Neural progenitor cell (in vitro differentiated cells): Measurements from ENCODE around the gene ANKFY1. TPM values are rescaled to one million over a fixed set of nuclear protein-coding genes. Genes with fewer than 3 reads are reported as not detected.

Source experiments
- DNase-seq: peaks from one replicate; pipeline ENCODE4 v3.0.0-alpha.2; 2016; ENCODE audit warnings: low spot score
- H2AFZ ChIP-seq: fragments of 200-600 bp; sonication (generic); replicated peaks from 2 replicates; pipeline ENCODE4 v1.6.1; 2016; ENCODE audit warnings: antibody characterized with exemption
- H3F3A ChIP-seq: fragments of 200-600 bp; sonication (generic); 2 replicates; pipeline ENCODE4 v1.6.1; 2016; ENCODE audit warnings: antibody characterized with exemption, low read depth
- H3K27ac ChIP-seq: fragments of 200-600 bp; sonication (generic); 2 replicates; pipeline ENCODE4 v1.5.1; 2016; ENCODE audit warnings: mild to moderate bottlenecking
- H3K27me3 ChIP-seq: fragments of 200-600 bp; sonication (generic); 2 replicates; pipeline ENCODE4 v1.6.1; 2016; ENCODE audit warnings: mild to moderate bottlenecking, moderate library complexity
- H3K36me3 ChIP-seq: fragments of 200-600 bp; sonication (generic); 2 replicates; pipeline ENCODE4 v1.5.1; 2016
- H3K4me1 ChIP-seq: fragments of 200-600 bp; sonication (generic); 2 replicates; pipeline ENCODE4 v1.6.1; 2016; ENCODE audit warnings: mixed run types
- H3K4me2 ChIP-seq: fragments of 200-600 bp; sonication (generic); 2 replicates; pipeline ENCODE4 v1.6.1; 2016
- H3K4me3 ChIP-seq: fragments of 200-600 bp; sonication (generic); 2 replicates; pipeline ENCODE4 v1.5.1; 2016
- H3K79me2 ChIP-seq: fragments of 200-600 bp; sonication (generic); 2 replicates; pipeline ENCODE4 v1.6.1; 2016; ENCODE audit warnings: low read depth
- H3K9ac ChIP-seq: fragments of 200-600 bp; sonication (generic); 2 replicates; pipeline ENCODE4 v1.6.1; 2016
- H3K9me3 ChIP-seq: fragments of 200-600 bp; sonication (generic); 2 replicates; pipeline ENCODE4 v1.5.1; 2016; ENCODE audit warnings: low read depth
- H4K20me1 ChIP-seq: fragments of 200-600 bp; sonication (generic); 2 replicates; pipeline ENCODE4 v1.6.1; 2016; ENCODE audit warnings: low read depth
- H3K27ac Mint-ChIP-seq: 3 replicates; pipeline ENCODE4 v1.8.0; 2021; ENCODE audit warnings: mixed read lengths
- H3K27me3 Mint-ChIP-seq: 2 replicates; pipeline ENCODE4 v1.8.0; 2022; ENCODE audit warnings: low read depth, mild to moderate bottlenecking, inconsistent platforms, moderate library complexity, mixed read lengths; ENCODE audit not compliant: insufficient read depth
- H3K36me3 Mint-ChIP-seq: 3 replicates; pipeline ENCODE4 v1.8.0; 2021; ENCODE audit warnings: mixed read lengths
- H3K4me1 Mint-ChIP-seq: 3 replicates; pipeline ENCODE4 v1.8.0; 2021; ENCODE audit warnings: mixed read lengths
- H3K4me3 Mint-ChIP-seq: 3 replicates; pipeline ENCODE4 v1.8.0; 2021; ENCODE audit warnings: mild to moderate bottlenecking, moderate library complexity, mixed read lengths
- H3K9me3 Mint-ChIP-seq: 3 replicates; pipeline ENCODE4 v1.8.0; 2020; ENCODE audit warnings: mixed read lengths
- EZH2 ChIP-seq: fragments of 200-600 bp; sonication (generic); IDR thresholded peaks from 2 replicates; pipeline ENCODE4 v1.6.1; 2017; ENCODE audit warnings: antibody characterized with exemption, mild to moderate bottlenecking, moderate library complexity
- EZH2phosphoT487 ChIP-seq: fragments of 200-600 bp; sonication (generic); IDR thresholded peaks from 2 replicates; pipeline ENCODE4 v1.6.1; 2017; ENCODE audit warnings: antibody characterized with exemption
- total RNA-seq: library from RNA; depleted of rRNA; stranded (reverse); fragments of >200 nt; gene quantifications from 2 replicates; pipeline ENCODE4 v1.2.3, GENCODE V29; 2015; ENCODE audit warnings: low replicate concordance
- TF ChIP-seq, protein P1 (sequence below): fragments of 200-600 bp; sonication (generic); IDR thresholded peaks from 2 replicates; pipeline ENCODE4 v1.5.1; 2017; ENCODE audit warnings: antibody characterized with exemption, mild to moderate bottlenecking

The ANKFY1 gene
- total RNA-seq, 1 donor from 2014 or later: 39.8 TPM

DNA sequence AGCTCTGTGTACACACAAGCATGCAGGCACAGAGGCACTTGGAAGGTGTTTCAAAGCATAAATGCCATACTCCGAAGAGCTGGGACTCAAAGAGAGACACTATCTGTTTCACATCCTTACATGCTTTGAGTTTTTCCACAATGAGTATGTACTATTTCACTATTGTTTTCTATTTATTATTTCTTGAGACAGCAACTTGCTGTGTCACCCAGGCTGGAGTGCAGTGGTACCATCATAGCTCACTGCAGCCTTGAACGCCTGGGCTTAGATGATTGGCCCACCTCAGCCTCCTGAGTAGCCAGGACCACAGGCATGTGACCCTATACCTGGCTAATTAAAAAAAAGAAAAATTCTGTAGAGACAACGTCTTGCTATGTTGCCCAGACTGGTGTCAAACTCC lies 89.2 kb downstream of the ANKFY1 start:
- Mint-ChIP-seq H3K27ac (no peak overlapping the region), H3K4me3 (no peak overlapping the region), H3K27me3 (no peaks in the 10 kb centered on the region), H3K4me1 (no peaks in the 10 kb centered on the region), H3K9me3 (no peaks in the 10 kb centered on the region), H3K36me3 (peaks cover 25% of the 10 kb centered on the region)
- Histone ChIP-seq H3K27ac (no peak overlapping the region), H3K9ac (no peak overlapping the region), H3K27me3 (no peaks in the 10 kb centered on the region), H3K4me3 (no peak overlapping the region), H2AFZ (no peak overlapping the region), H3K79me2 (no peaks in the 10 kb centered on the region), H3K4me1 (no peaks in the 10 kb centered on the region), H3K9me3 (no peaks in the 10 kb centered on the region), H3K4me2 (no peak overlapping the region), H3K36me3 (no peaks in the 10 kb centered on the region), H3F3A (no peaks in the 10 kb centered on the region), H4K20me1 (no peaks in the 10 kb centered on the region)
- TF ChIP-seq, protein P1, sequence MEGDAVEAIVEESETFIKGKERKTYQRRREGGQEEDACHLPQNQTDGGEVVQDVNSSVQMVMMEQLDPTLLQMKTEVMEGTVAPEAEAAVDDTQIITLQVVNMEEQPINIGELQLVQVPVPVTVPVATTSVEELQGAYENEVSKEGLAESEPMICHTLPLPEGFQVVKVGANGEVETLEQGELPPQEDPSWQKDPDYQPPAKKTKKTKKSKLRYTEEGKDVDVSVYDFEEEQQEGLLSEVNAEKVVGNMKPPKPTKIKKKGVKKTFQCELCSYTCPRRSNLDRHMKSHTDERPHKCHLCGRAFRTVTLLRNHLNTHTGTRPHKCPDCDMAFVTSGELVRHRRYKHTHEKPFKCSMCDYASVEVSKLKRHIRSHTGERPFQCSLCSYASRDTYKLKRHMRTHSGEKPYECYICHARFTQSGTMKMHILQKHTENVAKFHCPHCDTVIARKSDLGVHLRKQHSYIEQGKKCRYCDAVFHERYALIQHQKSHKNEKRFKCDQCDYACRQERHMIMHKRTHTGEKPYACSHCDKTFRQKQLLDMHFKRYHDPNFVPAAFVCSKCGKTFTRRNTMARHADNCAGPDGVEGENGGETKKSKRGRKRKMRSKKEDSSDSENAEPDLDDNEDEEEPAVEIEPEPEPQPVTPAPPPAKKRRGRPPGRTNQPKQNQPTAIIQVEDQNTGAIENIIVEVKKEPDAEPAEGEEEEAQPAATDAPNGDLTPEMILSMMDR: no peak
- no peak for TF ChIP-seq EZH2
- no peak for TF ChIP-seq EZH2phosphoT487
- DNase-seq: no peak

DNA sequence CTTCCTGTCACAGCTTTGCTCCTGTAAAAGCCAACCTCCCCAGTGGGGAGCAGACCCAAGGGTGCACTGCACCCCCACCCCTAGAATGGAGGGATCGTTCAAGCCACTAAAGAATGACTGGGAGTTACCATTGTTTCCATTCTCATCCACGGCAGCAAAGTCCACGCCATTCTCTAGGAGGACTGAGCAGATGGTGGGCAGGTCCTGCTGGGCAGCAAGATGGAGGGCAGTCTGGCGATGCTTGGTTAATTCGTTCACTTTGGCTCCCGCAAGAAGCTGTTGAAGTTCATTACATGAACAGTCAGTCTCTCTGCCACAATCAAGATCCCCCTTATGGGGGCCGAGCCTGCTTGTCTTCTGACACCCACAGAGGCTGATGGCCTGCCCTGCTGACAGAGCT lies 90.0 kb downstream of the ANKFY1 start:
- H3K4me3 Mint-ChIP-seq: no peak overlapping the region
- no peaks in the 10 kb centered on the region for H3K9me3 Mint-ChIP-seq
- Histone ChIP-seq H3K4me2 (no peak overlapping the region), H3K36me3 (no peaks in the 10 kb centered on the region), H3K4me1 (no peaks in the 10 kb centered on the region), H3K9ac (no peak overlapping the region), H3K27ac (no peak overlapping the region), H3K9me3 (no peaks in the 10 kb centered on the region), H3F3A (no peaks in the 10 kb centered on the region), H3K27me3 (no peaks in the 10 kb centered on the region), H4K20me1 (no peaks in the 10 kb centered on the region), H3K4me3 (no peak overlapping the region), H2AFZ (no peak overlapping the region), H3K79me2 (no peaks in the 10 kb centered on the region)
- peaks cover 26% of the 10 kb centered on the region for H3K36me3 Mint-ChIP-seq
- TF ChIP-seq, protein P1: no peak
- TF ChIP-seq EZH2: no peak
- TF ChIP-seq EZH2phosphoT487: no peak
- H3K27me3 Mint-ChIP-seq: no peaks in the 10 kb centered on the region
- no peaks in the 10 kb centered on the region for H3K4me1 Mint-ChIP-seq
- H3K27ac Mint-ChIP-seq: no peak overlapping the region
- no peak for DNase-seq

DNA sequence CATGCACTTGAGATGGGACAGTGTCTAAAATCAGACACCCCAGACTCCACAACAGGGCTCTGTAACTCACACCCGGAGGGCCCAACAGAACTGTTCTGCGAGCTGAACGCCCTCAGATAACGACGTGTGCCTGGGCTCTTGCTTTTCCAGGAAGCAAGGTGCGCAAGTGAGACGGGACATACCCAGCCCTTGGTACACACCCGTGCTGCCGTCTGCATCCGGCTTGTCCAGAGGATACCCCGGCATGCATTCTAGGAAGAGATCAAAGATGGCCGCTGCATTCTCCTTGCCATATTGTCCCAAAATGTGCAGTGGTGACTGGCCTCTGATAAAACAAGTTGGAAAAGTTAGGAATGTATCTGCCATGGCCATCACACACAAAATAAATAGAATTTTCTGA lies 91.4 kb downstream of the ANKFY1 start:
- H3K4me1 Mint-ChIP-seq: no peaks in the 10 kb centered on the region
- peaks cover 2% of the 10 kb centered on the region for H3K27me3 Mint-ChIP-seq
- Histone ChIP-seq H3K27ac (no peak overlapping the region), H3K4me1 (no peaks in the 10 kb centered on the region), H4K20me1 (no peaks in the 10 kb centered on the region), H2AFZ (no peak overlapping the region), H3K36me3 (no peaks in the 10 kb centered on the region), H3K4me3 (no peak overlapping the region), H3K9me3 (no peaks in the 10 kb centered on the region), H3K4me2 (no peak overlapping the region), H3K79me2 (no peaks in the 10 kb centered on the region), H3K27me3 (no peaks in the 10 kb centered on the region), H3F3A (no peaks in the 10 kb centered on the region), H3K9ac (no peak overlapping the region)
- H3K4me3 Mint-ChIP-seq: no peak overlapping the region
- DNase-seq: no peak
- peaks cover 23% of the 10 kb centered on the region for H3K36me3 Mint-ChIP-seq
- TF ChIP-seq EZH2phosphoT487 (no peak), EZH2 (no peak)
- TF ChIP-seq, protein P1: no peak
- H3K27ac Mint-ChIP-seq: no peak overlapping the region
- H3K9me3 Mint-ChIP-seq: no peaks in the 10 kb centered on the region
